GM12878 (cell line): ENCODE results near the gene MSLN.
"Not testable (repeated sequence)": the region's sequence is repeated elsewhere in the genome, so short reads cannot be mapped to it uniquely, and the experiment has no call there.

Source experiments
- BMI1 ChIP-seq: fragments of 450-650 bp; IDR thresholded peaks from 2 replicates; pipeline ENCODE4 v1.6.1; 2016; ENCODE audit warnings: mild to moderate bottlenecking, moderate library complexity, borderline replicate concordance
- CBX3 ChIP-seq: fragments of 200-600 bp; sonication (generic); IDR thresholded peaks from 2 replicates; pipeline ENCODE4 v1.6.1; 2016; ENCODE audit warnings: low read depth, borderline replicate concordance
- CREB1 ChIP-seq: IDR thresholded peaks from 2 replicates; pipeline ENCODE4 v1.6.1; 2012; ENCODE audit warnings: low read depth, mild to moderate bottlenecking, inconsistent platforms
- CTCF ChIP-seq, 3 experiments: IDR thresholded peaks in 2 of 3; conservative IDR thresholded peaks in 1 of 3; 2 replicates each; pipeline ENCODE4 v1.5.1; 2011; ENCODE audit warnings: low read depth in 3 of 3, low read length in 3 of 3, mild to moderate bottlenecking in 3 of 3, control low read depth in 2 of 3, moderate library complexity in 2 of 3, inconsistent platforms in 1 of 3, mixed read lengths in 1 of 3; ENCODE audit not compliant: control insufficient read depth in 2 of 3, insufficient read depth in 1 of 3; ENCODE audit errors: extremely low read depth in 1 of 3
- E2F4 ChIP-seq: IDR thresholded peaks from 2 replicates; pipeline ENCODE4 v1.6.1; 2012; ENCODE audit warnings: low read depth, low read length, improper control_type of control experiment
- EP300 ChIP-seq, 2 experiments: fragments of 150-350 bp in 1 of 2; IDR thresholded peaks; 2 replicates each; pipeline ENCODE4 v1.6.1; 2011 to 2012; ENCODE audit warnings: low read depth in 2 of 2, low read length in 2 of 2, borderline replicate concordance in 1 of 2, improper control_type of control experiment in 1 of 2, inconsistent platforms in 1 of 2; ENCODE audit not compliant: control insufficient read depth in 1 of 2
- IRF3 ChIP-seq: fragments of 450-650 bp; IDR thresholded peaks from 2 replicates; pipeline ENCODE4 v1.6.1; 2014; ENCODE audit warnings: mild to moderate bottlenecking
- POLR2A ChIP-seq: IDR thresholded peaks from 2 replicates; pipeline ENCODE4 v1.6.1; 2011; ENCODE audit warnings: low read depth, mild to moderate bottlenecking, low read length
- RELA ChIP-seq: fragments of 450-650 bp; IDR thresholded peaks from 2 replicates; pipeline ENCODE4 v1.8.0; 2014; ENCODE audit warnings: borderline replicate concordance; ENCODE audit not compliant: partially characterized antibody
- SIN3A ChIP-seq: IDR thresholded peaks from 2 replicates; pipeline ENCODE4 v1.6.1; 2012; ENCODE audit warnings: low read depth, low read length, improper control_type of control experiment
- SMAD1 ChIP-seq: fragments of 450-650 bp; IDR thresholded peaks from 2 replicates; pipeline ENCODE4 v1.6.1; 2018; ENCODE audit warnings: mild to moderate bottlenecking, low read depth; ENCODE audit not compliant: partially characterized antibody
- SP1 ChIP-seq: IDR thresholded peaks from one replicate; pipeline ENCODE4 v1.6.1; 2011; ENCODE audit warnings: low read depth, low read length
- ZNF274 ChIP-seq: IDR thresholded peaks from one replicate; pipeline ENCODE4 v1.8.0; 2011; ENCODE audit not compliant: insufficient read length, insufficient read depth

GRCh38 chr16:742894-743293 is 17.6 kb upstream of the MSLN start:
- TF ChIP-seq SP1; RELA; POLR2A; BMI1; EP300 (IDR thresholded peaks at IDR 0.05; ENCODE audit: borderline replicate concordance in 1 of 2, control insufficient read depth in 1 of 2, low read depth in 2 of 2, low read length in 2 of 2); CTCF (IDR thresholded peaks at IDR 0.05 in 2 of 3, conservative IDR thresholded peaks at IDR 0.05 in 1 of 3; ENCODE audit: control insufficient read depth in 2 of 3, extremely low read depth in 1 of 3, insufficient read depth in 1 of 3, low read depth in 3 of 3, low read length in 3 of 3); CBX3; CREB1; SIN3A; IRF3; E2F4; ZNF274; SMAD1: not testable (repeated sequence)
